IMR-90 (cell line): ENCODE measurements around the gene SLC35E4. TPM values are rescaled to one million over a fixed set of nuclear protein-coding genes. Genes with fewer than 3 reads are reported as not detected.

Experiments
- ATAC-seq: fragments of 200-7000 bp; cut with Tn5 transposase; 2 replicates; pipeline ENCODE4 v1.9.1; 2020; ENCODE audit warnings: low read depth, mild to moderate bottlenecking, moderate library complexity
- BruUV-seq: library from RNA; stranded (reverse); fragments of 400-500 nt; replicated peaks from 2 replicates; lab custom pipeline; 2021; lab: Mats Ljungman, UMichigan
- CTCF ChIA-PET: fragments of 300-600 bp; formaldehyde crosslinking; extraction: SDS; loops from one replicate; lab custom pipeline; 2021; ENCODE audit warnings: antibody characterized with exemption; lab: Yijun Ruan, JAX
- POLR2A ChIA-PET: fragments of 300-600 bp; sonication (Branson Sonifier 250); formaldehyde crosslinking; loops from one replicate; lab custom pipeline; 2022; ENCODE audit warnings: antibody characterized with exemption; ENCODE audit not compliant: unreplicated experiment; lab: Charles Lee
- DNase-seq: peaks from one replicate; pipeline ENCODE4 v3.0.0; 2013
- H2AFZ ChIP-seq: replicated peaks from 2 replicates; pipeline ENCODE3; 2013; ENCODE audit warnings: low read length, mild to moderate bottlenecking; ENCODE audit not compliant: poor library complexity
- H2AK5ac ChIP-seq: 2 replicates; pipeline ENCODE4 v1.6.1; 2013; ENCODE audit warnings: low read depth, low read length, inconsistent platforms
- H2AK9ac ChIP-seq: replicated peaks from 2 replicates; pipeline ENCODE3; 2013; ENCODE audit warnings: mild to moderate bottlenecking, low read depth, low read length, moderate library complexity; ENCODE audit not compliant: poor library complexity
- H2BK120ac ChIP-seq: 2 replicates; pipeline ENCODE4 v1.6.1; 2013; ENCODE audit warnings: low read depth, low read length, inconsistent platforms
- H2BK15ac ChIP-seq: 3 replicates; pipeline ENCODE4 v1.6.1; 2013; ENCODE audit warnings: low read depth, low read length, inconsistent platforms
- H2BK20ac ChIP-seq: 2 replicates; pipeline ENCODE4 v1.6.1; 2013; ENCODE audit warnings: low read depth, mild to moderate bottlenecking, inconsistent platforms, low read length, moderate library complexity
- H2BK5ac ChIP-seq: 2 replicates; pipeline ENCODE4 v1.6.1; 2013; ENCODE audit warnings: mild to moderate bottlenecking, low read depth, low read length, inconsistent platforms; ENCODE audit not compliant: poor library complexity, severe bottlenecking
- H3K14ac ChIP-seq: replicated peaks from 2 replicates; pipeline ENCODE4 v1.6.1; 2013; ENCODE audit warnings: low read depth, low read length, inconsistent platforms
- H3K18ac ChIP-seq: 2 replicates; pipeline ENCODE4 v1.6.1; 2013; ENCODE audit warnings: low read depth, low read length, control low read depth
- H3K23ac ChIP-seq: 2 replicates; pipeline ENCODE4 v1.6.1; 2013; ENCODE audit warnings: low read depth, low read length, inconsistent platforms
- H3K27ac ChIP-seq: 2 replicates; pipeline ENCODE4 v1.5.1; 2013; ENCODE audit warnings: mild to moderate bottlenecking, control low read depth, low read length; ENCODE audit not compliant: insufficient read depth
- H3K27me3 ChIP-seq: 2 replicates; pipeline ENCODE4 v1.6.1; 2013; ENCODE audit warnings: low read length; ENCODE audit not compliant: control insufficient read depth, insufficient read depth
- H3K36me3 ChIP-seq: 2 replicates; pipeline ENCODE4 v1.6.1; 2013; ENCODE audit warnings: low read length, mixed read lengths; ENCODE audit not compliant: control insufficient read depth, insufficient read depth
- H3K4ac ChIP-seq: 2 replicates; pipeline ENCODE4 v1.6.1; 2013; ENCODE audit warnings: low read depth, low read length, inconsistent platforms
- H3K4me1 ChIP-seq: 2 replicates; pipeline ENCODE4 v1.6.1; 2013; ENCODE audit warnings: low read length, mixed read lengths; ENCODE audit not compliant: control insufficient read depth, insufficient read depth
- H3K4me2 ChIP-seq: 2 replicates; pipeline ENCODE4 v1.6.1; 2013; ENCODE audit warnings: low read depth, mild to moderate bottlenecking, control low read depth, low read length, moderate library complexity
- H3K4me3 ChIP-seq: 2 replicates; pipeline ENCODE4 v1.5.1; 2013; ENCODE audit warnings: low read depth, mild to moderate bottlenecking, control low read depth, low read length, moderate library complexity; ENCODE audit not compliant: insufficient read depth
- H3K56ac ChIP-seq: 2 replicates; pipeline ENCODE4 v1.6.1; 2013; ENCODE audit warnings: low read length, inconsistent platforms; ENCODE audit not compliant: insufficient read depth; ENCODE audit errors: extremely low read depth
- H3K79me1 ChIP-seq, 2 experiments: 2 replicates each; pipeline ENCODE4 v1.6.1; 2013; ENCODE audit warnings: low read length in 2 of 2, inconsistent platforms in 1 of 2, low read depth in 1 of 2
- H3K9ac ChIP-seq: 2 replicates; pipeline ENCODE4 v1.6.1; 2013; ENCODE audit warnings: low read depth, low read length, control low read depth
- H3K9me1 ChIP-seq: 2 replicates; pipeline ENCODE4 v1.6.1; 2013; ENCODE audit warnings: low read length, inconsistent platforms; ENCODE audit not compliant: insufficient read depth
- H3K9me3 ChIP-seq: 2 replicates; pipeline ENCODE4 v1.6.1; 2013; ENCODE audit warnings: low read length; ENCODE audit not compliant: control insufficient read depth, insufficient read depth
- H4K20me1 ChIP-seq: 2 replicates; pipeline ENCODE4 v1.6.1; 2013; ENCODE audit warnings: low read length, inconsistent platforms; ENCODE audit not compliant: insufficient read depth
- H4K5ac ChIP-seq: 2 replicates; pipeline ENCODE4 v1.6.1; 2013; ENCODE audit warnings: mild to moderate bottlenecking, low read depth, low read length, control low read depth
- H4K8ac ChIP-seq, 2 experiments: 2 replicates each; pipeline ENCODE4 v1.6.1; 2013; ENCODE audit warnings: low read depth in 2 of 2, low read length in 2 of 2, control low read depth in 1 of 2, inconsistent platforms in 1 of 2
- H4K91ac ChIP-seq: 2 replicates; pipeline ENCODE4 v1.6.1; 2013; ENCODE audit warnings: low read depth, low read length, inconsistent platforms; ENCODE audit not compliant: insufficient read depth
- CEBPB ChIP-seq: IDR thresholded peaks from 2 replicates; pipeline ENCODE4 v1.6.1; 2012; ENCODE audit warnings: low read depth, low read length, improper control_type of control experiment
- CHD1 ChIP-seq: IDR thresholded peaks from 2 replicates; pipeline ENCODE4 v1.6.1; 2012; ENCODE audit warnings: low read depth, low read length, improper control_type of control experiment
- FOS ChIP-seq: fragments of 150-350 bp; IDR thresholded peaks from 2 replicates; pipeline ENCODE4 v1.6.1; 2016; ENCODE audit warnings: low read depth, low read length
- MAFK ChIP-seq: IDR thresholded peaks from 2 replicates; pipeline ENCODE4 v1.6.1; 2012; ENCODE audit warnings: low read depth, low read length, improper control_type of control experiment
- MAZ ChIP-seq: IDR thresholded peaks from 2 replicates; pipeline ENCODE4 v1.6.1; 2012; ENCODE audit warnings: low read depth, mild to moderate bottlenecking, low read length, improper control_type of control experiment, moderate library complexity, borderline replicate concordance
- MXI1 ChIP-seq: IDR thresholded peaks from 2 replicates; pipeline ENCODE4 v1.6.1; 2012; ENCODE audit warnings: low read depth, mild to moderate bottlenecking, low read length, moderate library complexity, borderline replicate concordance
- NFE2L2 ChIP-seq: fragments of 150-350 bp; IDR thresholded peaks from 2 replicates; pipeline ENCODE4 v1.6.1; 2016; ENCODE audit warnings: low read depth, mild to moderate bottlenecking, low read length
- RAD21 ChIP-seq: IDR thresholded peaks from 2 replicates; pipeline ENCODE4 v1.6.1; 2012; ENCODE audit warnings: low read length, improper control_type of control experiment
- RCOR1 ChIP-seq: IDR thresholded peaks from 2 replicates; pipeline ENCODE4 v1.6.1; 2012; ENCODE audit warnings: mild to moderate bottlenecking, low read length, improper control_type of control experiment; ENCODE audit not compliant: insufficient replicate concordance
- RFX5 ChIP-seq: IDR thresholded peaks from 2 replicates; pipeline ENCODE4 v1.8.0; 2012; ENCODE audit warnings: low read depth, mild to moderate bottlenecking, low read length, moderate library complexity
- SMC3 ChIP-seq: fragments of 150-350 bp; IDR thresholded peaks from 2 replicates; pipeline ENCODE4 v1.6.1; 2016; ENCODE audit warnings: low read depth, mild to moderate bottlenecking, antibody characterized with exemption, low read length, moderate library complexity
- WGBS, 2 experiments: methylation state at CpG; one replicate each; pipeline versions ENCODE4 v1.1.5 to v1.1.7; 2013; ENCODE audit warnings: missing lambda C conversion rate in 2 of 2; ENCODE audit not compliant: insufficient read length in 1 of 2; ENCODE audit errors: extremely low coverage in 2 of 2; 5-methylcytosine and 5-hydroxymethylcytosine counted together
- dilution Hi-C: fragments of 300-500 bp; cut with HindIII; formaldehyde crosslinking; loops from one replicate; pipeline ENCODE4 v1.14.3; 2018; ENCODE audit warnings: low sequenced_read_pairs; ENCODE audit not compliant: unreplicated experiment
- in situ Hi-C: fragments of 300-500 bp; cut with MboI; formaldehyde crosslinking; loops from 3 replicates; pipeline ENCODE4 v1.14.3; 2019; ENCODE audit warnings: low sequenced_read_pairs, inconsistent platforms, mixed read lengths
- intact Hi-C: fragments of 100-400 bp; cut with micrococcal nuclease; formaldehyde crosslinking; loops from 2 replicates; pipeline ENCODE4 v1.10.0; 2022
- polyA plus RNA-seq, 3 experiments: library from polyadenylated mRNA; depleted of rRNA; stranded (reverse); fragments of >200 nt; gene quantifications; 2 replicates each; pipeline ENCODE4 v1.2.3, GENCODE V29; 2012; ENCODE audit warnings: low replicate concordance in 1 of 3
- total RNA-seq: library from RNA; depleted of rRNA; stranded (reverse); fragments of >200 nt; gene quantifications from 2 replicates; pipeline ENCODE4 v1.2.3, GENCODE V29; 2012
- TF ChIP-seq, protein P1 (sequence below): conservative IDR thresholded peaks from 2 replicates; pipeline ENCODE4 v1.5.1; 2012; ENCODE audit warnings: mild to moderate bottlenecking, low read depth, low read length, improper control_type of control experiment
- TF ChIP-seq, protein P2 (sequence below): fragments of 150-350 bp; IDR thresholded peaks from 2 replicates; pipeline ENCODE4 v1.6.1; 2017; ENCODE audit warnings: mild to moderate bottlenecking, antibody characterized with exemption, low read length, low read depth
- TF ChIP-seq, protein P3 (sequence below): fragments of 150-350 bp; IDR thresholded peaks from 2 replicates; pipeline ENCODE4 v1.6.1; 2016; ENCODE audit warnings: low read depth, mild to moderate bottlenecking, low read length, moderate library complexity, borderline replicate concordance

Gene SLC35E4
- total and polyA plus RNA-seq, 2 of the 4 experiments (the other 2 are of a cell fraction) = 5.7 to 6.8 TPM

DNA sequence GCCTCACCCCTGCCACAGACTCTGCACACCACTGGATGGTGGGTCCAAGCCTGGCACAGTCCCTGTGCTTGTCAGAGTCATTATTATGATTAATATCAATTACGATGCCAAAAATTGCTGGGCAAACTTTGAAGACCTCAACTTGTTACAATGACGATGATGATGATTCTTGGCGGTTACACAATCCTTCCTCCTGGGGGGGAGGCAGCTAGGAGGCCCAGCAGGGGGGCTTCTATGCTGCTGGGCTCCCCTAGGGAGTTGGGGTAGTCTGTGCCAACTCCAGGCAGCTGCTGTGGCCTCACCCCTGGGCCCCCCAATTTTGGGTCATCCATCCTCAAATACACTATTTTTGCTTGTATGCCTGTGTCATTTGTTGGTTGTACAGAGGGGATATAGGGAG, 12.0 kb downstream of the SLC35E4 start:
- dilution Hi-C loops = no loop called here
- H3K18ac ChIP-seq = no peak overlapping the region
- intact Hi-C loops = no loop called here
- H2BK20ac ChIP-seq = no peak overlapping the region
- H3K4me1 ChIP-seq = peaks cover 14% of the 10 kb centered on the region
- no peak overlapping the region for H3K4me3 ChIP-seq
- peaks cover 23% of the 10 kb centered on the region for H3K9me1 ChIP-seq
- ATAC-seq = no peak
- POLR2A ChIA-PET = no interaction called here
- H3K14ac ChIP-seq = no peak overlapping the region
- TF ChIP-seq MAFK = no peak
- no peak for TF ChIP-seq RAD21
- TF ChIP-seq, protein P1, sequence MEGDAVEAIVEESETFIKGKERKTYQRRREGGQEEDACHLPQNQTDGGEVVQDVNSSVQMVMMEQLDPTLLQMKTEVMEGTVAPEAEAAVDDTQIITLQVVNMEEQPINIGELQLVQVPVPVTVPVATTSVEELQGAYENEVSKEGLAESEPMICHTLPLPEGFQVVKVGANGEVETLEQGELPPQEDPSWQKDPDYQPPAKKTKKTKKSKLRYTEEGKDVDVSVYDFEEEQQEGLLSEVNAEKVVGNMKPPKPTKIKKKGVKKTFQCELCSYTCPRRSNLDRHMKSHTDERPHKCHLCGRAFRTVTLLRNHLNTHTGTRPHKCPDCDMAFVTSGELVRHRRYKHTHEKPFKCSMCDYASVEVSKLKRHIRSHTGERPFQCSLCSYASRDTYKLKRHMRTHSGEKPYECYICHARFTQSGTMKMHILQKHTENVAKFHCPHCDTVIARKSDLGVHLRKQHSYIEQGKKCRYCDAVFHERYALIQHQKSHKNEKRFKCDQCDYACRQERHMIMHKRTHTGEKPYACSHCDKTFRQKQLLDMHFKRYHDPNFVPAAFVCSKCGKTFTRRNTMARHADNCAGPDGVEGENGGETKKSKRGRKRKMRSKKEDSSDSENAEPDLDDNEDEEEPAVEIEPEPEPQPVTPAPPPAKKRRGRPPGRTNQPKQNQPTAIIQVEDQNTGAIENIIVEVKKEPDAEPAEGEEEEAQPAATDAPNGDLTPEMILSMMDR = no peak
- TF ChIP-seq CHD1 = no peak
- no peak for TF ChIP-seq RFX5
- no peak for TF ChIP-seq NFE2L2
- TF ChIP-seq MAZ = no peak
- TF ChIP-seq, protein P2, sequence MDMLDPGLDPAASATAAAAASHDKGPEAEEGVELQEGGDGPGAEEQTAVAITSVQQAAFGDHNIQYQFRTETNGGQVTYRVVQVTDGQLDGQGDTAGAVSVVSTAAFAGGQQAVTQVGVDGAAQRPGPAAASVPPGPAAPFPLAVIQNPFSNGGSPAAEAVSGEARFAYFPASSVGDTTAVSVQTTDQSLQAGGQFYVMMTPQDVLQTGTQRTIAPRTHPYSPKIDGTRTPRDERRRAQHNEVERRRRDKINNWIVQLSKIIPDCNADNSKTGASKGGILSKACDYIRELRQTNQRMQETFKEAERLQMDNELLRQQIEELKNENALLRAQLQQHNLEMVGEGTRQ = no peak
- no peak for TF ChIP-seq RCOR1
- TF ChIP-seq MXI1 = no peak
- TF ChIP-seq, protein P3, sequence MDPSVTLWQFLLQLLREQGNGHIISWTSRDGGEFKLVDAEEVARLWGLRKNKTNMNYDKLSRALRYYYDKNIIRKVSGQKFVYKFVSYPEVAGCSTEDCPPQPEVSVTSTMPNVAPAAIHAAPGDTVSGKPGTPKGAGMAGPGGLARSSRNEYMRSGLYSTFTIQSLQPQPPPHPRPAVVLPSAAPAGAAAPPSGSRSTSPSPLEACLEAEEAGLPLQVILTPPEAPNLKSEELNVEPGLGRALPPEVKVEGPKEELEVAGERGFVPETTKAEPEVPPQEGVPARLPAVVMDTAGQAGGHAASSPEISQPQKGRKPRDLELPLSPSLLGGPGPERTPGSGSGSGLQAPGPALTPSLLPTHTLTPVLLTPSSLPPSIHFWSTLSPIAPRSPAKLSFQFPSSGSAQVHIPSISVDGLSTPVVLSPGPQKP = no peak
- TF ChIP-seq SMC3 = no peak
- TF ChIP-seq FOS = no peak
- no peak for TF ChIP-seq CEBPB
- H3K56ac ChIP-seq = no peak overlapping the region
- no CpG with 5 or more reads among the region's 3 CpGs for WGBS, 2 experiments
- H3K23ac ChIP-seq = no peak overlapping the region
- BruUV-seq = no TSS peak
- no peak overlapping the region for H2AFZ ChIP-seq
- H3K27ac ChIP-seq = no peak overlapping the region
- H3K4ac ChIP-seq = no peak overlapping the region
- no peak overlapping the region for H4K5ac ChIP-seq
- CTCF ChIA-PET = no interaction called here
- in situ Hi-C loops = no loop called here
- no peak overlapping the region for H2BK5ac ChIP-seq
- H2BK15ac ChIP-seq = no peak overlapping the region
- H3K9ac ChIP-seq = no peak overlapping the region
- H3K36me3 ChIP-seq = no peaks in the 10 kb centered on the region
- no peak overlapping the region for H2AK9ac ChIP-seq
- H4K8ac ChIP-seq = no peak overlapping the region
- peaks cover 8% of the 10 kb centered on the region for H4K20me1 ChIP-seq
- peaks cover 7 to 37% of the 10 kb centered on the region in 2 experiments; a peak in 3 of 4 replicates for H3K79me1 ChIP-seq
- H4K91ac ChIP-seq = no peak overlapping the region
- H3K27me3 ChIP-seq = no peaks in the 10 kb centered on the region
- no peak overlapping the region for H3K4me2 ChIP-seq
- no peaks in the 10 kb centered on the region for H3K9me3 ChIP-seq
- no peak for DNase-seq
- no peak overlapping the region for H2AK5ac ChIP-seq
- no peak overlapping the region for H2BK120ac ChIP-seq
